Stimulated activated CD8-positive, alpha-beta memory T cell treated with anti-CD3 and anti-CD28 coated beads, Interleukin-2, amount 100 ng/mL, for 48 hours (primary cell): ENCODE measurements around the gene UBR4.

Experiments
- DNase-seq, 2 donors: peaks; one replicate each; pipeline ENCODE4 v3.0.0-alpha.2; 2020; ENCODE audit warnings: low read depth in 2 of 2

UBR4 gene

GRCh38 chr1:19139711-19140110, 70.4 kb downstream of the UBR4 start:
- no peak for DNase-seq

- DNase-seq, result no peak
These were observed 71.0 kb downstream of the UBR4 start for GRCh38 chr1:19138958-19139581.

- no peak for DNase-seq
These were observed 71.7 kb downstream of the UBR4 start for GRCh38 chr1:19138331-19138730.

- no peak for DNase-seq
These were observed 72.9 kb downstream of the UBR4 start for GRCh38 chr1:19137158-19137557.

GRCh38 chr1:19133360-19133759, 76.7 kb downstream of the UBR4 start:
- no peak for DNase-seq

- no peak for DNase-seq
These were observed 79.6 kb downstream of the UBR4 start for GRCh38 chr1:19130468-19130867.

GRCh38 chr1:19128968-19129514, 81.0 kb downstream of the UBR4 start:
- DNase-seq, result no peak

GRCh38 chr1:19124273-19124672, 85.8 kb downstream of the UBR4 start:
- DNase-seq, result no peak

- DNase-seq, result peak in 1 of 2 donors; percentile 9
These were observed 86.2 kb downstream of the UBR4 start for GRCh38 chr1:19123837-19124236.

GRCh38 chr1:19122668-19123067, 87.4 kb downstream of the UBR4 start:
- DNase-seq, result no peak

- DNase-seq, result no peak
These were observed 88.9 kb downstream of the UBR4 start for GRCh38 chr1:19121192-19121591.

- no peak for DNase-seq
These were observed 90.0 kb downstream of the UBR4 start for GRCh38 chr1:19120070-19120469.

GRCh38 chr1:19115082-19115808, 94.8 kb downstream of the UBR4 start:
- DNase-seq, result no peak

GRCh38 chr1:19113697-19114092, 96.4 kb downstream of the UBR4 start:
- DNase-seq, result peak in 1 of 2 donors; percentile 11

GRCh38 chr1:19112891-19113696, 97.0 kb downstream of the UBR4 start:
- no peak for DNase-seq

GRCh38 chr1:19110257-19110927, 99.7 kb downstream of the UBR4 start:
- no peak for DNase-seq

GRCh38 chr1:19109545-19109944, 100.5 kb downstream of the UBR4 start:
- DNase-seq, result no peak

- no peak for DNase-seq
These were observed 108.8 kb downstream of the UBR4 start for GRCh38 chr1:19101244-19101643.

- DNase-seq, result no peak
These were observed 110.0 kb downstream of the UBR4 start for GRCh38 chr1:19100028-19100427.

GRCh38 chr1:19096990-19097389, 113.1 kb downstream of the UBR4 start:
- no peak for DNase-seq

- DNase-seq, result no peak
These were observed 113.8 kb downstream of the UBR4 start for GRCh38 chr1:19096036-19096833.
